Pulmonary artery endothelial cell (primary cell): ENCODE measurements around the gene MYL6. TPM values are rescaled to one million over a fixed set of nuclear protein-coding genes. Genes with fewer than 3 reads are reported as not detected.

Experiments
- DNase-seq: peaks from one replicate; pipeline ENCODE4 v3.0.0-alpha.2; 2011; ENCODE audit warnings: low read depth, low spot score
- total RNA-seq: library from RNA; depleted of rRNA; stranded (reverse); fragments of >200 nt; gene quantifications from 2 replicates; pipeline ENCODE4 v1.2.3, GENCODE V29; 2014

Gene MYL6
- total RNA-seq, 1 donor from 2014 or later: 2,535 TPM

DNA sequence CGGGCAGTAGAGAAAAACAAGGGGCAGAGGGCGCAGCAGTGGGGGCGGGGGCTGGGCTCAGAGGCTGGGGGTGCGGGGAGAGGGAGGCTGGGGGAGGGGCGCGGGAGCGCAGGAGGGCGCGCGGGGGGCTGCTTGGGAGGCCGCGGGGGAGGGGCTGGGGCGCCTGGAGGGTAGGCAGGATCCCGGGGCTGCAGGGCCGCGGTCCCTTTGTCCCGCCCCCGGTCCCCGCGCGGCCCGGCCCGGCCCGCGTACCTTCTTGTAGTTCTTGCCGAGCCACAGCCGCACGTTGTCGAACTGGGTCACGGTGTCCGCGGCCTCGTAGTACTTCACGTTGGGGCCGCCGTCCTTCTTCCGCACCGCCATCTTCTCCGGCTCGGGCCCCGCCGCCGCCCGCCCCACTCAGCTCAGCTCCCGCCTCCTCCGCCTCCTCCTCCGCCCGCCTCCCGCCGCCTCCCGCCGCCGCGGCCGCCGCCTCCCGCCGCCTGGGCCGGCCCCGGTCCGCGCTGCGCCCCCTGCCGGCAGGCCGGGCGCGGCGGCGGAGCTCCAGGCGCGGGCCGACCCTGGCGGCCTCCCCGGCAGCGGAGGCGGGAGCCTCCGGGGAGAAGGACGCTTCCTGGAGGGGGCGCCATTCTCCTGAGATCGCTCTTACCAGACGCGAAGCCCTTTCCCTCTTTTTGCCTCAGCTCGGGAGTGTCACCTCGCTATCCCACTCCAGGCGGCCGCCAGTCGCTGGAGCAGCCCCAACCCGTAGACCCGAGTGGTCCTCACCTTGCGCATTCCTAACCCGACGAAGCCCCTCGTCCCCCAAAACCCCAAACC is 31.1 kb downstream of the MYL6 start, which contains the start of gene SMARCC2:
Gene SMARCC2 (minus strand): TSS at position 385 of the 819 bp plus-strand sequence. CDS start 22 bp downstream, at position 363.
- peak; percentile 60 for DNase-seq

DNA sequence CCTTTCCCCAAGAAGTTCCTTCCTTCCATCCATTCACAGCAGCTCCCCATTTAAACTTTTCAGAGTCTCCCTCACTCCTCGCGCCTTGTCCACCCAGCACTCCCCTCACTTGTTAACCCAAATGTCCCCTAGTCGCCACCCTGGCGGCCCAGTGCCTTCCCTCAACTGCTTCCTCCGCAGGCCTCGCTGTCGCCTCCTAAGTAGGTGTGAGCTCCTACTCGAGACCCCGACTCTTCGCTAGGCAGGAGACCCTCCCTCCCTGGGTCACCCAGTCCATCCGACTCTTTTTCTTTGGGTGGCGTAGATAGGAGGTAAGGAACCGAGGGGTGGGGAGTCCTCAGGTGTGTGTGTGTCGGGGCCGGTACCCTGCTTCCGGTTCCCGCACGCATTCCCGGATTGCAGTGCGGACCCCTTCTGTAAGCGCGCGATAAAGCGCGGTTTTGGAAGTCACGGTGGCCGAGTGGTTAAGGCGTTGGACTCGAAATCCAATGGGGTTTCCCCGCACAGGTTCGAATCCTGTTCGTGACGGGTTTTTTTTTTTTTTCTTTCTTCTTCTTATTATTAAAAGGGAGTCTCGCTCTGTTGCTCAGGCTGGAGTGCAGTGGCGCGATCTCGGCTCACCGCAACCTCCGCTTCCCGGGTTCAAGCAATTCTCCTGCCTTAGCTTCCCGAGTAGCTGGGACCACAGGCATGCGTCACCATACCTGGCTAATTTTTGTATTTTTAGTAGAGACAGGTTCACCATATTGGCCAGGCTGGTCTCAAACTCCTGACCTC is 31.9 kb downstream of the MYL6 start:
- peak; percentile 43 for DNase-seq

DNA sequence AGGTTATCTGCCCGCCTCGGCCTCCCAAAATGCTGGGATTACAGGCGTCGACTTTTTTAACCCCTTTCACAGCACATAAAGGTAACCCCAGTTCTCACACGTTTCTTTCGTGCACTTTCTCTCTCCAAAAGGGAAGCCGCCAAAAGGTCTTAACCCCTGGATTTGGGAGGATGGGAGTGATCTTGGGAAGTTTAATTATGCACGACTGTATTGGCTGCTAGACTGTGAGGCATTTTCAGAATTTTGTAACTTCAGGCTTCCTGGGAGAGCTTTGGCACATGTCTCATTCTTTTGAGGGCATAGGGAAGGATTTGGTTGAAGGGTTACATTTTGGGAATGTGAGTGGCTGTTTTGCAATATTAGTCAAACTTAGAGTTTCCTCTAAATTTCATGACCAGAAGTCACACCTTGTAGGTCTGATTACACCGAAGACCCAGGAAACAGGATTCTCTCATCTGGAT is 32.6 kb downstream of the MYL6 start:
- no peak for DNase-seq

DNA sequence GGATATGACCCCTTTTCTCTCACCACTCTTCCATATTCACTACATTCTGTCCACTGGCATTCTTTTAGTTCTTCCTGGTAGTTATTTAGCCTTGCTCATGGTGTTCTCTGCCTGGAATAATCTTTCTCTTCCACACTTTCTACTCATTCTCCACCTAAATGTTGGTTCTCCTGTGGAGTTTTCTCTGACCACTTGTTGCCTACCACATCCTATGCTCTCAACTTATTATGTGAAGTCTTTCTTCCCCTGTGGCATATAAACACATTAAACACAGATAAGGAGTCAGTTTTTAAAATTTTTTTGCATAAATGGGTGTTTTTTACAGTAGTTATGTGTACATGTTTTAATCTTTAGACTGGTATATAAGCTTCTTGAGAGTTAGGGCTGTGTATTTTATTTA is 34.4 kb downstream of the MYL6 start:
- DNase-seq: no peak

DNA sequence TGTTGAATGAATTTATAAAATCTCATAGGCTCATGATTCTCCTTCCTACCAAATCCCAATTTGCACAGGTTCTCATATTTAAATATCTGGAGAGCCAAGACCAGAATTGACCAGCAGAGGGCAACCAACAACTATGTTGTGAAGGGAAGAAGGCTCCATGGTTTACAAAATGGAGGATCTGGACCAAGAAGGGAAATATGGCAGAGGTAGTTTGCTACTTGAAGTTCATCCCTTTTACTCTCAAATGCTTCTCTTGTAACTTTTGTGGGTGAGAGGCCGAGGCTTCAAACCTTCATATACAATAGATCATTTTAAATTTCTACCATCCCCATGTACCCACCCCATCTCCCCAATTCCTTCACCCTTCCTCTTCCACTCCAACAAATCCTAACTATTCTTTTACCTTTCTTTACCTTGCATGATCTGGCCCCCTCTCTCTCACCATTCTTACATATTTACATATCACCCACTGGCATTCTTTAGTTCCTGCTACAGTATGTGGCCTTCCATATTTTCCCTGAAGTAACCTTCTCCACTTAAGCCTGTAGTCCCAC is 34.9 kb downstream of the MYL6 start:
- DNase-seq: peak; percentile 66

DNA sequence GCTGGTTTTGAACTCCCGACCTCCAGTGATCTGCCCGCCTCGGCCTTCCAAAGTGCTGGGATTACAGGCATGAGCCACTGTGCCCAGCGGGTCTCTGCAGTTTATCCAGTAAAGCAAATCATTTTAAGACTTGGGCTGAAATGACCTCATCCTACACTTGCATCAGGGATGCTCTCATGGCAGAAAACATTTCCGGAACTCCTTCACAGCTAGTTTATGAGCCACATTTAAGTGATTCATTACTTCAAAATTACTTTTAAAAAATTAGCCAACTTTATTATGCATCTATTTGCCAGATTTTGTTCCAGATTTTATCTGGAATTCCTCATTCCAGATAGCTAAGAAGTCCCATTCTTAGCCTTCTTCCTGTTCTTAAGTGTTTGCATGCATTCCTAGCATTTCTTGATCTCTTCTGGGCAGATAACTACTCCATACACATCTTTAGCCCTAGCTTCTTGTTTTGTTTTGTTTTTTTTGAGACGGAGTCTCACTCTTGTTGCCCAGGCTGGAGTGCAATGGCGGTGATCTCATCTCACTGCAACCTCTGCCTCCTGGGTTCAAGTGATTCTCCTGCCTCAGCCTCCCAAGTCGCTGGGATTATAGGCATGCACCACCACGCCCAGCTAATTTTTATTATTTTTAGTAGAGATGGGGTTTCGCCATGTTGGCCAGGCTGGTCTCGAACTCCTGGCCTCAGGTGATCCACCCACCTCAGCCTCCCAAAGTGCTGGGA is 38.8 kb downstream of the MYL6 start:
- DNase-seq: peak; percentile 93

DNA sequence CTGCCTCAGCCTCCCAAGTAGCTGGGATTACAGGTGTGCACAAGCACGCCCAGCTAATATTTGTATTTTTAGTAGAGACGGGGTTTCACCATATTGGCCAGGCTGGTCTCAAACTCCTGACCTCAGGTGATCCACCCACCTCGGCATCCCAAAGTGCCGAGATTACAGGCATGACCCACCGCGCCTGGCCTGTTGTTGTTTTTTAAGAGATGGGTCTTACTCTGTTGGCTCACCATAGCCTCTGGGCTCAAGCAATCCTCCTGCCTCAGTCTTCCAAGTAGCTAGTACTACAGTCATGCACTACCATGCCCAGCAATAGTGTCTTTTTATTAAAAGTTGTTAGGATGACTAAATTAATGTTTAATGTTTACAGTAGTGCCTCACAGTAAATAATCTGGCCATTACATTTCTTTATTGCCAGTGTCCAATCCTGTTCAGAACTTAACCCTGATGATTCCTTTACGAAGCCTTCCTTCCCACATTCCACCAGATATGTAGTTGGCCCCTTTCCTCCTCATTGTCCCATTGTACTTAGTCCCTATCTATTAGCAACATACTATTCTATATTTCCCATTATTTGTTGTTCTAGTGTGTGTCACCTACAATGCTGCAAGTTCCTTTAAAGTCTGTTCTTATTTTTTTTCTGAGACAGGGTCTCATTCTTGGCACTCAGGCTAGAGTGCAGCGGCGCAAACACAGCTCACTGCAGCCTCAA is 39.9 kb downstream of the MYL6 start:
- DNase-seq: peak; percentile 87

DNA sequence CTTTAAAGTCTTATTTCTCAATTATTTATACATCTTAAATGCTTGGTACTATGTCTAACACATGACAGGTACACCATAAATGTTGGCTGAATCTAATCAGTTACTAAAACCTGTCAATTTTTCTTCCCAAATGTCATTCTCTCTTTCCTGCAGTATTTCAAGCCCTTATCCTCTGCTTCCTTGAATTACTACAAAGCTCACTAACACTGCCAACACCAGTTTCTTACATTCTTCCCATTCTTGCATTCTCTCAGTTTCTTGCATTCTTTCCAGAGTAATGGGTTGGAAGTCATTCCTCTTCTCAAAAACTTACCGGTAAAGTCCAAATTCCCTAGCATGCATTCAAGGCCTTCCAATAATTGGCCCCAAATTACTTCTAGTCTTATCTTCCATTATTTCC is 40.7 kb downstream of the MYL6 start:
- DNase-seq: no peak

DNA sequence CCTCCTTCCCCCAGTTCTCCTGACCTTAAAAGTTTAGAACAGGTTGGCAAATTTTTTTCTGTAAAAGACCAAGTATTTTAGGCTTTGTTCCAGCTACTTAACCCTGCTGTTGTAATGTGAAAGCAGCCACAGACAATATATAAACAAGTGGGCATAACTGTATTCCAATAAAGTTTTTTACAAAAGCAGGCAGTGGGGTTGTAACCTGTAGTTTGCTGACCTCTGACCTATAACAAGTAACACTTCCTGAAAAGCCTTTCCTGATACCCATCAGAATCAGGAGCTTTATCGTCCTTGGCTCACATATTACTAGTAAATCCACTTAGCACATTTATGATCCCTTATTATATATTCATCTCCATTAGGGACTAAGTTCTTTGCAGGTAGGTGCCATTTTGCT is 44.2 kb downstream of the MYL6 start:
- DNase-seq: no peak

DNA sequence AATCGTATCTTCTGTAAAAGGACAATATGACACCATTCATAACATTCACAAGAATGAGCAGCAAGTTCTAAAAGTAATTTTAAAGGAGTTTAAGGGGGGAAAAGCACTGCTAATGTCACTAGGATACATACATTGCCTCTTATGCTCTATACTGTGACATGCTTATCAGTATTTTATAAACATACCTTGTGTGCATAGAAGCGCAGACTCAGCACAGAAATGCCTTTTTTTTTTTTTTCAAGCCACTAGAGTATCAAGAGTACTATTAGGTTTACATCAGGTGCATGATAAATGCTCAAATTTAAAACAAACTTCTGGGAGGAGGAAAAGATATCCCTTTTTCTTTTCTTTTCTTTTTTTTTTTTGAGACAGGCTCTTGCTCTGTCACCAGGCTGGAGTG is 44.7 kb downstream of the MYL6 start:
- no peak for DNase-seq

DNA sequence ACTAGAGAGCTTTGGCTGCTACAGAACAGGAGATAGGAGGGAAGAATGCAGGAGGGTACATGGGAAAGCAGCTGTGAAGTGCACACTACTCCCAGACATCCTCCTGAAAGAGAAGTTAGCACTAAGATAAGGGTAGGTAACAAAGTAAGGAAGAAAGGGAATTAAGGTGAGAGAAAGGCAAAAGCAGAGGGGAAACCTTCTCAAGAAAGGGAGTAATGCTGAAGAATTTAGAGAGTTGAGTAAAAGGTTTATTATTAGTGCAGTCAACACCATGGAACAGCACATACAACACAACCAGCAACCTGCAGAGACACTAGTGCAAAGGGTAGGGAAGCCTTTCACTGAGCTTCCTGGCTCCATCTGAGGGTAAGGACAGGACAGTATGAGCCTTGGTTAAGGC is 46.1 kb downstream of the MYL6 start:
- no peak for DNase-seq

DNA sequence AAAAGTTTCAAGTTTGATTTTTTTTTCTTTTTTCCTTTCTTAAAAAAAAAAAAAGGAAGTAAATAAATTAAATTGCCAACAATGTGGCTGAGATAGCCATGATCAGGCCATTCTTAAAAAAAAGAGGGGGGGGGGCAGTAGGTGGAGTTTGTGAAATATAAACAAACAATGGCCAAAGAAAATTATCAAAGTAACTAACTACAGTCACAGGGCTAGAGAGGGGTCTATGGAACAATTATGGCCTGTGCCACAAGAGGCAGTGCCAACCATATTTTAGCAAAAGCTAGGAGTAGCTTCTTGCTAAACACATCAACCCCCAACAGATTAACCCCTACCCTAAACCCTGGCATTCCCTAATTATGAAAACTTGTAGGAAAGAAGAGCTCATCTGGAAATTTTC is 47.3 kb downstream of the MYL6 start:
- no peak for DNase-seq

DNA sequence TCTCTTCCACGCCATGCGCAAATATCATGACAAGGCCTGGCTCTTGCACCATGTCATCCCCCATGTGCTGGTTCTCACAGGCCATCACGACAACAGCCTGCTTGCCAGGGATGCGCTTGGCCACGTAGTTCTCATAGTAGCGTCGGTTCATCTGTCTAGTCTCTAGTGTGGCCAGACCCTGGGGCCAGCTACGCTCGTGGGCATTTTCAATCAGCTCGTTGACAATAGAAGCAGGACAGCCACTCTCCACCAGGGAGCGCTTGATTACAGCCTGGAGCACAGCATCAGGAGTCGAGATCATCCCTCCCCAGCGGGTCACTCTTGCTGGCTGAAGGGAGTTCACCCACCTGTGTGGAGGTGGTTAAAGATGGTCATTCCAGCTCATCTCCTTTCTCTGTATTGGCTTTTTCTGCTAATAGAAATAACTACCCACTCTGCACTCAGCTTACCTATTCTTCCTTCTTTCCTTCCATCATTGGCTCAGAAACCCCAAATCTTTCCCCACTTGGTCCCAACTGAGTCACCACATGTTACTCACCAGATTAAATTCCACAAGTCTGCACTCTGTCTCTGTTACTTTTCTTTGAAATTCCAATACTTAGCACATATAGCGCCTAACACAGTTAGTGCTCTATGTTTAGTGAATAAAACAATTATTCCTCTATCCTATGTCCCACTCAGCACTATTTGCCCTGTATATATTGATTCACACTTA is 48.5 kb downstream of the MYL6 start:
- no peak for DNase-seq

DNA sequence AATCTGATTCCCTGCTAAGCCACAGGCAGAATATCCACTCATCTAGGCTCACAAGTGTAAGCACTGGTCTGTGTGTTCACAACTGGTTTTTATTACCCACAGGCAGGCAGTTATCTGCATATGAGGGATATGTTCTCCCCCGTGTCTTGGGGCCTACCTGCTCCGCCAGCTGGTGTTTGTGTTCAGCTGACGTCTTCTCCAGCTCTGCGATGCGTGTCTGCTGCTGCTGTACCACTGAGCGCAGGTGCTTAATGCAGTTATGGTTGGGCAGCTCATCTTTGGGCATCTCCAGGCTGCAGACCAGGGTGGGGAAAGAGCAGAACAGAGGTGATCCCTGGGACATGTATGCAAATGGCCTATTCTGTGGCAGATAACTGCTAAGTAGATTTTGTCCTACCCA is 49.8 kb downstream of the MYL6 start:
- no peak for DNase-seq

Other genes starting within 250 kb of the MYL6 start
- 25.1 and 32.0 TPM in 2 replicates for gene PYM1, start 230.5 kb upstream of the MYL6 start, total RNA-seq
- 32.3 and 36.0 TPM in 2 replicates for gene DGKA, start 227.2 kb upstream of the MYL6 start, total RNA-seq
- 0.33 and 0.42 TPM in 2 replicates for gene PMEL, start 192.3 kb upstream of the MYL6 start, total RNA-seq
- gene CDK2, start 191.5 kb upstream of the MYL6 start, total RNA-seq: 29.5 and 55.0 TPM in 2 replicates
- gene RAB5B, start 184.3 kb upstream of the MYL6 start, total RNA-seq: 35.2 and 45.7 TPM in 2 replicates
- 13.8 and 23.2 TPM in 2 replicates for gene SUOX, start 161.1 kb upstream of the MYL6 start, total RNA-seq
- 0.46 and 0.86 TPM in 2 replicates for gene IKZF4, start 137.3 kb upstream of the MYL6 start, total RNA-seq
- gene RPS26, start 116.4 kb upstream of the MYL6 start, total RNA-seq: 94.9 and 101 TPM in 2 replicates
- gene ERBB3, start 78.2 kb upstream of the MYL6 start, total RNA-seq: 0.07 and 0.11 TPM in 2 replicates
- 240 and 266 TPM in 2 replicates for gene PA2G4, start 53.8 kb upstream of the MYL6 start, total RNA-seq
- gene RPL41, start 41.7 kb upstream of the MYL6 start, total RNA-seq: 2,515 and 3,966 TPM in 2 replicates
- gene ZC3H10, start 40.1 kb upstream of the MYL6 start, total RNA-seq: 5.5 and 7.0 TPM in 2 replicates
- gene ESYT1, start 30.1 kb upstream of the MYL6 start, total RNA-seq: 313 and 330 TPM in 2 replicates
- gene MYL6B, start 5.8 kb upstream of the MYL6 start, total RNA-seq: 60.6 and 81.1 TPM in 2 replicates
- 53.2 and 70.9 TPM in 2 replicates for gene SMARCC2, start 31.1 kb downstream of the MYL6 start, total RNA-seq
- gene RNF41, start 63.6 kb downstream of the MYL6 start, total RNA-seq: 189 and 215 TPM in 2 replicates
- 37.1 and 44.1 TPM in 2 replicates for gene NABP2, start 66.0 kb downstream of the MYL6 start, total RNA-seq
- gene SLC39A5, start 71.7 kb downstream of the MYL6 start, total RNA-seq: not detected in 2 replicates
- 13.1 and 21.4 TPM in 2 replicates for gene ANKRD52, start 100.0 kb downstream of the MYL6 start, total RNA-seq
- 4.9 and 7.3 TPM in 2 replicates for gene COQ10A, start 108.6 kb downstream of the MYL6 start, total RNA-seq
- 151 TPM in 2 replicates for gene CS, start 142.0 kb downstream of the MYL6 start, total RNA-seq
- 73.1 and 82.8 TPM in 2 replicates for gene CNPY2, start 157.6 kb downstream of the MYL6 start, total RNA-seq
- 10.6 and 15.3 TPM in 2 replicates for gene PAN2, start 175.6 kb downstream of the MYL6 start, total RNA-seq
- 0.13 TPM in 1 of 2 replicates, not detected in the other for gene IL23A, start 180.5 kb downstream of the MYL6 start, total RNA-seq
- gene STAT2, start 201.7 kb downstream of the MYL6 start, total RNA-seq: 54.6 and 87.9 TPM in 2 replicates
- not detected in 2 replicates for gene APOF, start 204.5 kb downstream of the MYL6 start, total RNA-seq